GM23248 (cell line): Measurements from ENCODE around the gene TRPM3.

ENCODE experiments used
- EZH2 ChIP-seq: fragments of 200-600 bp; sonication (generic); IDR thresholded peaks from 2 replicates; pipeline ENCODE4 v1.6.1; 2018; ENCODE audit warnings: antibody characterized with exemption, mild to moderate bottlenecking; ENCODE audit not compliant: insufficient read depth, poor library complexity, severe bottlenecking
- EZH2phosphoT487 ChIP-seq: fragments of 200-600 bp; sonication (generic); IDR thresholded peaks from 2 replicates; pipeline ENCODE4 v1.6.1; 2018; ENCODE audit warnings: antibody characterized with exemption, moderate library complexity, mild to moderate bottlenecking, low read depth; ENCODE audit not compliant: insufficient read depth

- TF ChIP-seq EZH2phosphoT487 (no peak), EZH2 (no peak)
Observed at GRCh38 chr9:70902171-70902570, 219.2 kb downstream of the TRPM3 start.
